ENCODE measurements around the gene VSIR.

Gene VSIR

DNA sequence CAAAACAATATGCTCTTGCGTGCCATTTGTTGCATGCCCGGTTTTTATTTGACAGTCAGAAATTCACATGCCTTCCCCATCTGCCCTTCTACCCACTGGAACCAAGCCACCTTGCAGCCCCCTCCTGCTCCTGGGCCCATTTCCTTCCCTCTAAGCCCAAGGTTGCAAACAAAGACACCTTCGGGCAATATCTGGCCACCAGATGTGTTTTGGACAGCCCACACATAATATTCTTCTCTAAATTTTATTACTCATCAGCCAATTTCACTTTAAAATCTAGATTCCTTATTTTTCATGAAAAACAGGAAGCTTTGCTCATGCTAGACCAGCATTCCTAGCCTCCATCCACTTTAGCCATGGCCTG, 35.5 kb downstream of the VSIR start:
- Histone ChIP-seq H3K27ac (ENCODE audit: low read length) (no peak overlapping the region), H4K20me1 (ENCODE audit: insufficient read depth, low read length) (no peaks in the 10 kb centered on the region), H2AFZ (ENCODE audit: low read depth, low read length) (no peak overlapping the region), H3K79me2 (ENCODE audit: insufficient read depth, low read length) (no peaks in the 10 kb centered on the region), H3K36me3 (ENCODE audit: insufficient read depth, low read length) (no peaks in the 10 kb centered on the region), H3K4me2 (ENCODE audit: insufficient read depth, low read length) (no peak overlapping the region), H3K4me1 (ENCODE audit: insufficient read depth, low read length) (peaks cover 29% of the 10 kb centered on the region), H3K27me3 (ENCODE audit: insufficient read depth, low read length, poor library complexity) (no peaks in the 10 kb centered on the region), H3K4me3 (ENCODE audit: low read depth in 1 of 2, low read length in 2 of 2) (no peak overlapping the region), H3K9me3 (ENCODE audit: insufficient read depth, low read length, severe bottlenecking) (no peaks in the 10 kb centered on the region), H3K9ac (ENCODE audit: low read depth, low read length) (no peak overlapping the region)
- ATAC-seq (ENCODE audit: insufficient read depth, low read depth) (no peak), DNase-seq (no peak)
- TF ChIP-seq EZH2 (IDR thresholded peaks at IDR 0.05; ENCODE audit: borderline replicate concordance, low read depth, low read length, severe bottlenecking) (no peak), CTCF (IDR thresholded peaks at IDR 0.05; ENCODE audit: borderline replicate concordance, extremely low read depth, low read length, poor library complexity, severe bottlenecking) (no peak)

DNA sequence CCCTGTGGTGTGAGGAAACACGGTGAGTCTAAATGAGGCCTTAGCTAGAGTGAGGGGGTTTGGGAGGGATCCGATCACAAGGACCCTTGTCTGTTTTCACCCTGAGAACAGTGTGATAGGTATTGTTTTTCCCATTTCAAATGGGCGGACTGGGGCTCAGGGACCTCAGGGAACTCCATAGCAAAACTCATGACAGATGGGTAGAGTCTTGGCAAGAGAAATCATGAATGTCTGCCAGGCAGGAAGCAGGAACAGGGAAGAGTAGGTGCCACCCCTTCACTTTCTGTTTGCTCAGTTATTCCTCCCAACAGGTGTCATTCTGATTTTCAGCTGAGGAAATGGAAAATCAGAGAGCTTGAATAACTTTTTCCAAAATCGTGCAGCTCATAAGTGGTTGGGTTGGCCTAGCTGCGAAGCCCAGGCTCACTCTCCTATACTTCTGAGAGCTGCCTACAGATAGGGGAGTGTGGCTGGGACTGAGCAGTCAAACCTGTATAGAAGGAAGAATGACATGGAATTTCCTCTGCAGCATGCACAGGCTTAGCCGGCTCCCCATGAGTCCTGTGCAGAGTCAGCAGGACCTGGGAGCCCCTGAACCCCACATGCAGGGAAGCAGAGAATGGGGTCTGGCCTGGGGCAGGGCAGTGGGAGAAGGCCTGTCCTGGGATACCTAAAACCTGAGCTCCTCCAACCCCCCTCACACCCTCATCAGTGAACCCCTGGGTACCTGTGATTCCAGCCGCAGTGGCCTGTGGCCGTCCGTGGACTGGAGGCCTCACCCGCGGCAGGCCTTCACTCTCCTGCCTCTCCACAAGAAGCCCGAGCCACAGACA, 36.1 kb downstream of the VSIR start:
- H3K36me3 ChIP-seq (ENCODE audit: insufficient read depth, low read length), result no peaks in the 10 kb centered on the region
- no peak overlapping the region for H3K4me2 ChIP-seq (ENCODE audit: insufficient read depth, low read length)
- TF ChIP-seq EZH2 (IDR thresholded peaks at IDR 0.05; ENCODE audit: borderline replicate concordance, low read depth, low read length, severe bottlenecking), result no peak
- TF ChIP-seq CTCF (IDR thresholded peaks at IDR 0.05; ENCODE audit: borderline replicate concordance, extremely low read depth, low read length, poor library complexity, severe bottlenecking), result no peak
- H3K4me3 ChIP-seq (ENCODE audit: low read depth in 1 of 2, low read length in 2 of 2), result no peak overlapping the region
- no peaks in the 10 kb centered on the region for H3K27me3 ChIP-seq (ENCODE audit: insufficient read depth, low read length, poor library complexity)
- no peak overlapping the region for H3K9ac ChIP-seq (ENCODE audit: low read depth, low read length)
- ATAC-seq (ENCODE audit: insufficient read depth, low read depth) (no peak), DNase-seq (no peak)
- H3K9me3 ChIP-seq (ENCODE audit: insufficient read depth, low read length, severe bottlenecking), result no peaks in the 10 kb centered on the region
- peaks cover 23% of the 10 kb centered on the region for H3K4me1 ChIP-seq (ENCODE audit: insufficient read depth, low read length)
- no peak overlapping the region for H2AFZ ChIP-seq (ENCODE audit: low read depth, low read length)
- H3K27ac ChIP-seq (ENCODE audit: low read length), result peak overlapping the region; percentile 5; the same call in 1 of the 2 replicates
- H3K79me2 ChIP-seq (ENCODE audit: insufficient read depth, low read length), result no peaks in the 10 kb centered on the region
- no peaks in the 10 kb centered on the region for H4K20me1 ChIP-seq (ENCODE audit: insufficient read depth, low read length)

- Histone ChIP-seq H3K9me3 (ENCODE audit: insufficient read depth, low read length, severe bottlenecking) (no peaks in the 10 kb centered on the region), H3K27ac (ENCODE audit: low read length) (peak overlapping the region; percentile 5), H3K4me2 (ENCODE audit: insufficient read depth, low read length) (no peak overlapping the region), H3K4me3 (ENCODE audit: low read depth in 1 of 2, low read length in 2 of 2) (no peak overlapping the region), H3K36me3 (ENCODE audit: insufficient read depth, low read length) (no peaks in the 10 kb centered on the region), H3K79me2 (ENCODE audit: insufficient read depth, low read length) (no peaks in the 10 kb centered on the region), H3K27me3 (ENCODE audit: insufficient read depth, low read length, poor library complexity) (no peaks in the 10 kb centered on the region), H3K9ac (ENCODE audit: low read depth, low read length) (no peak overlapping the region), H2AFZ (ENCODE audit: low read depth, low read length) (no peak overlapping the region), H4K20me1 (ENCODE audit: insufficient read depth, low read length) (no peaks in the 10 kb centered on the region), H3K4me1 (ENCODE audit: insufficient read depth, low read length) (peaks cover 16% of the 10 kb centered on the region)
- ATAC-seq (ENCODE audit: insufficient read depth, low read depth) (peak; percentile 8; the same call in 1 of the 3 replicates), DNase-seq (no peak)
- TF ChIP-seq EZH2 (IDR thresholded peaks at IDR 0.05; ENCODE audit: borderline replicate concordance, low read depth, low read length, severe bottlenecking) (no peak), CTCF (IDR thresholded peaks at IDR 0.05; ENCODE audit: borderline replicate concordance, extremely low read depth, low read length, poor library complexity, severe bottlenecking) (no peak)
Observed at GRCh38 chr10:71736570-71736952, 36.8 kb downstream of the VSIR start.

Measured in DND-41 (cell line).